Measurements from ENCODE around the gene BNC2. TPM values are rescaled to one million over a fixed set of nuclear protein-coding genes. Genes with fewer than 3 reads are reported as not detected.

BNC2 gene
- total RNA-seq, 1 experiment from 2014 or later = 43.6 TPM

GRCh38 chr9:16613051-16613450, 257.4 kb downstream of the BNC2 start:
- no peak overlapping the region for H3K4me3 Mint-ChIP-seq
- no peak overlapping the region for H2AFZ ChIP-seq (ENCODE audit: low read length)
- no peak overlapping the region for H3K4ac ChIP-seq (ENCODE audit: low read depth, low read length)
- H3K79me2 ChIP-seq (ENCODE audit: insufficient read depth, low read length) = no peaks in the 10 kb centered on the region
- H3T11ph ChIP-seq (ENCODE audit: low read length) = no peak overlapping the region
- no peak for TF ChIP-seq CTCF (conservative IDR thresholded peaks at IDR 0.05)
- no peak overlapping the region for H3K9ac ChIP-seq (ENCODE audit: extremely low read depth, insufficient read length, low read length)
- H3K9me3 ChIP-seq (ENCODE audit: control insufficient read depth, low read depth, low read length) = no peaks in the 10 kb centered on the region
- H2BK15ac ChIP-seq (ENCODE audit: low read depth, low read length) = no peak overlapping the region
- H3K18ac ChIP-seq (ENCODE audit: insufficient read length, low read depth, low read length) = no peak overlapping the region
- H3K27ac Mint-ChIP-seq = peak overlapping the region in 1 of 3 experiments; percentile 16; a peak in 3 of 7 replicates
- no peaks in the 10 kb centered on the region for H3K27me3 Mint-ChIP-seq (ENCODE audit: low read depth)
- no peaks in the 10 kb centered on the region for H3K23me2 ChIP-seq (ENCODE audit: insufficient read length, low read depth, low read length, poor library complexity, severe bottlenecking)
- H4K8ac ChIP-seq (replicated peaks; ENCODE audit: insufficient read length, low read depth, low read length) = no peak overlapping the region
- no peak overlapping the region for H3K56ac ChIP-seq (ENCODE audit: insufficient read length, low read depth, low read length)
- no peak for DNase-seq
- peaks cover 2% of the 10 kb centered on the region for H3K79me1 ChIP-seq (ENCODE audit: insufficient read depth, low read depth, low read length, poor library complexity, severe bottlenecking)
- no peak overlapping the region for H4K5ac ChIP-seq (ENCODE audit: insufficient read length, low read depth, low read length)
- no peak overlapping the region for H3K23ac ChIP-seq (ENCODE audit: insufficient read length, low read depth, low read length)
- no peak overlapping the region for H2BK12ac ChIP-seq (ENCODE audit: insufficient read length, low read depth, low read length)
- H2BK5ac ChIP-seq (ENCODE audit: insufficient read length, low read length) = no peak overlapping the region
- no peak overlapping the region for H3K4me2 ChIP-seq (ENCODE audit: insufficient read depth, insufficient read length, low read length)
- no peak overlapping the region for H3K14ac ChIP-seq (ENCODE audit: insufficient read depth, low read length)
- no CpG with 5 or more reads among the region's 1 CpG for WGBS (ENCODE audit: extremely low coverage, insufficient read length, low lambda C conversion rate)
- no peak overlapping the region for H3K27ac ChIP-seq (ENCODE audit: insufficient read length, low read depth, low read length)
- no peaks in the 10 kb centered on the region for H3K9me3 Mint-ChIP-seq
- no peak overlapping the region for H2BK20ac ChIP-seq (ENCODE audit: low read depth, low read length, poor library complexity, severe bottlenecking)
- H4K20me1 ChIP-seq (ENCODE audit: control insufficient read depth, insufficient read depth, insufficient read length) = no peaks in the 10 kb centered on the region
- no peak overlapping the region for H4K91ac ChIP-seq (ENCODE audit: insufficient read length, low read depth, low read length)
- H3K36me3 Mint-ChIP-seq (ENCODE audit: insufficient read depth in 1 of 3, low read depth in 3 of 3) = no peaks in the 10 kb centered on the region
- H3K4me1 Mint-ChIP-seq = peaks cover 52 to 55% of the 10 kb centered on the region in 2 experiments
- H3K27me3 ChIP-seq (ENCODE audit: insufficient read depth, low read length) = no peaks in the 10 kb centered on the region
- no peak overlapping the region for H2AK5ac ChIP-seq (ENCODE audit: insufficient read length, low read length)
- no peak overlapping the region for H2BK120ac ChIP-seq (ENCODE audit: low read depth, low read length, poor library complexity, severe bottlenecking)
- peaks cover 3% of the 10 kb centered on the region for H3K4me1 ChIP-seq (ENCODE audit: insufficient read depth, low read length)

Data from H9 (cell line).